HS-5 (cell line): ENCODE results near the gene DLX3.

Experiments
- DNase-seq: peaks from one replicate; pipeline ENCODE4 v3.0.0-alpha.2; 2012; ENCODE audit warnings: low read depth

Gene DLX3

GRCh38 chr17:50023520-50023919 lies 28.5 kb upstream of the DLX3 start:
- DNase-seq: no peak

GRCh38 chr17:50022463-50023130 lies 27.6 kb upstream of the DLX3 start:
- DNase-seq: no peak

DNA sequence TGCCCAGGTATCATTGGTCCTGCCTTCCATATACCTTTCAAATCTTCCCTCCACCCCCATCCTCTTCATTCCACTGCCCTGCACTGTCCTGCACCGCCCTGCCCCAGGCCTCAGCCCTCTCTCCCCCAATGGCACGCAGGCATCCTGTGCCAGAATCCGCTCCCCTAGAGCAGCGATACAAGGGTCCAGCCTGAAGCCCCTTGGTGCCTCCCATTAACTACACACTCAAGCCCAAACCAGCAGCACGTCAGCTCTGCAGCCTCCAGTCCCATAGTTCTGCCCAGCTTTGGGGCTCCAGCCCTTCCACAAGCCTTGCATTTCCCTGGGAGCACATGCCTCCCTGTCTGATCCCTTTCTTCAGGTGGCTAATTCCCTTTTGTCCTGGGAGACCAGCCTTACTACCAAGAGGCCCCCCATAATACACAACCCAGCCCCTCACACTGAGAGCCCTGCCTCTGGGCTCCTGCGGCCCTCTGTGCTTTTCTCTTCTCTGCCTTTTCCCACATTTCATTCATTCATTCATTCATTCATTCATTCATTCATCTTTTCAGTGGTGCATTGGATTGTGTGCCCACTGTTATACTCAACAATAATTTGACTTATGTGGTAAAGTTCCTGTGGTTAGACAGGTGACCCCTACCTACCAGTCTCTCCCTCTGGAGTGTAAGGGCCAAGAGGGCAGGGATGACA lies 26.8 kb upstream of the DLX3 start:
- DNase-seq: no peak

DNA sequence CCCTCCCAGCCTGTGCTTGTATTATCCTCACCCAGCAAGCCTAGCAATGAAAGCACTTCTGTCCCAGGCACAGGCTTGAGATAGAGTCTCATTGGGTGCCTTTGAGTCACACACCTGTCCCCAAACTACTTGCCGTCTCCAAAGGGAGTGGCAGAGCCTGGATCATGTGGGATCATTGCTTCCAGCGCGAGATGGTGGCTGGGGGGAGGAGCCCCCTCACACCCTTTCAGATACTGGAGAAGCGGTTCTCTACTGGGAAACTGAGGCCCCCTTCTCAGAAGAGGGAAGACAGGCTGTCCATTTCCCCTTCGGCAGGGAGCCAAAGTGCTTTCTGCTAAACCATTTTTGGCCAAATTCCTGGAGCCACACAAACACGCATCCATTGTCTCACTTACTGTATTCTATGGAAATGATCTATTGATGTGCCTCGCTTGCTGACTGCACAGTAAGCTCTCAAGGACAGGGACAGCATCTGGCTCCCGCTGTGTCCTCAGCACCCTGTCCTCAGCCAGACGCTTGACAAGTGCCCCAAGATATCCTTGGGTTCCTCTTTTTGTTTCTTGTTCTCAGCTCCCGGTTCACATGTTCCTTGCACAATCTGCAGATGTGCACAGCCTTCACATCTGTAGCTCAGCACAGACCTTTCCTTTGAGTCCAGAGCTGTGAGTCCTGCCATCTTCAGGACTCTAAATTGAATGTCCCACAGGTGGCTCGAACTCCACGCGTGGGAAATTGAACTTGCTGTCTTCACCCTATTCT lies 26.0 kb upstream of the DLX3 start:
- DNase-seq: no peak

GRCh38 chr17:50018909-50019308 lies 23.9 kb upstream of the DLX3 start:
- DNase-seq: no peak

DNA sequence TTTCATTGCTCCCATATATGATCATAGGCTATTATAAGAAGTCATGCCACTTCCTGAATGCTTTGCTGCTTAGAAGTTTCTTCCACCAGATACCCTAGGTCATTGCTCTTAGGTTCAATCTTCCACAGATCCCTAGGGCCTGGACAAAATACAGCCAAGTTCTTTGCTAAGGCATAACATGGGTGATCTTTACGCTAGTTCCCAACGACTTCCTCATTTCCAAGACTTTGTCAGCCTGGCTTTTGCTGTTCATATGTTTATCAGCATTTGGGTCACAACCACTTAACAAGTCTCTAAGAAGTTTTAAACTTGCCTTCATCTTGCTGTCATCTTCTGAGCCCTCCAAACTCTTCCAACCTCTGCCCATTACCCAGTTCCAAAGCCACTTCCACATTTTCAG lies 20.1 kb upstream of the DLX3 start:
- no peak for DNase-seq

DNA sequence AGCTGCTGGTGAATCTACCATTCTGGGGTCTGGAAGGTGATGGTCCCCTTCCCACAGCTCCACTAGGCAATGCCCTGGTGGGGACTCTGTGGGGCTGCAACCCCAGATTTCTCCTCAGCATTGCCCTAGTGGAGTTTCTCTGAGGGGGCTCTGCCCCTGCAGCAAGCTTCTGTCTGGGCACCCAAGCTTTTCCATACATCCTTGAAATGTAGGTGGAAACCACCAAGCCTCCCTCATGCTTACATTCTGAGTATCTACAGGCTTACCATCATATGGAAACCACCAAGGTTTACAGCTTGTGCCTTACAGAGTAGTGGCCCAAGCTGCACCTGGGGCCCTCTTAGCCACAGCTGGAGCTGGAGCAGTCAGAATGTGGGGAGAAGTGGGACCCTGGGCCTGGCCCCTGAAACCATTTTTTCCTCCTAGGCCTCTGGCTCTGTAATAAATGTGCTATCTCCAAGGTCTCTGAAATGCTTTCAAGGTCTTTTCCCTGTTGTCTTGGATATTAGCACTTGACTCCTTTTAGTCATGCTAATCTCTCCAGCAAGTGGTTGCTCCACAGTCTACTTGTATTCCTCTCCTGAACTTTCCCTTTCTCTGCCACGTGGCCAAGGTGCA lies 19.6 kb upstream of the DLX3 start:
- no peak for DNase-seq

GRCh38 chr17:50013079-50013478 lies 18.1 kb upstream of the DLX3 start:
- DNase-seq: no peak

- no peak for DNase-seq
These were observed 14.3 kb upstream of the DLX3 start for GRCh38 chr17:50009282-50009681.

GRCh38 chr17:50003911-50004310 lies 8.9 kb upstream of the DLX3 start:
- DNase-seq: no peak

DNA sequence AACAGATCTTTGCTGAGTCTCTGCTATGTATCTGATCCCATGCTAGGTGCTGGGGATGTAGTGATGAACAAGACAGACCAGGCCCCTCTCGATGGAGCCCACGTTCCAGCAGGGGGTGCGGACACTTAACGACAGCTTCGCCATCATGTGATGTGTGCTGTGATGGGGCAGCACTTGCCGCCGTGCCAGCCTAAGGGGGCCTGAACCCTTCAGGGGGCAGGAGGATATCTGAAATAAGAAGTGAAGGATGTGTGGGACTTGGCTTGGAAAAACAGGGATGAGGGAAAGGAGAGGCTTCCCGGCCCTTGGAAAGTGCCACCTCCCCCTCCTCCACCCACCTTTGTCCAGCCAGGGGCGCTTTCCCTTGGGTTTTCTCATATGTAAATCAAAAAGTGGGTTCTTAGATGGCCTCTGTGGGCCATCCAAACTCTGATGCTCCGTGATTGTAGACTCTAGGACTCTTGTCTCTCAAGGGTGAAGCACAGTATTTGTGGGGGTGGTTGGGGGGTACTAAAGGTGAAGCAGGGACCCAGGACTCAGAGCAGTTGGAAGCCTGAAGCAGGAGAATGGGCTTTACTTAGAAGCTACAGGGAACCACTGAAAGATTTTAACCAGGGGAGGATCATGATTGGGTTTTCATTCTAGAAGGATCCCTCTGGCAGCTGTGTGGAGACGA lies 4.0 kb upstream of the DLX3 start:
- no peak for DNase-seq

DNA sequence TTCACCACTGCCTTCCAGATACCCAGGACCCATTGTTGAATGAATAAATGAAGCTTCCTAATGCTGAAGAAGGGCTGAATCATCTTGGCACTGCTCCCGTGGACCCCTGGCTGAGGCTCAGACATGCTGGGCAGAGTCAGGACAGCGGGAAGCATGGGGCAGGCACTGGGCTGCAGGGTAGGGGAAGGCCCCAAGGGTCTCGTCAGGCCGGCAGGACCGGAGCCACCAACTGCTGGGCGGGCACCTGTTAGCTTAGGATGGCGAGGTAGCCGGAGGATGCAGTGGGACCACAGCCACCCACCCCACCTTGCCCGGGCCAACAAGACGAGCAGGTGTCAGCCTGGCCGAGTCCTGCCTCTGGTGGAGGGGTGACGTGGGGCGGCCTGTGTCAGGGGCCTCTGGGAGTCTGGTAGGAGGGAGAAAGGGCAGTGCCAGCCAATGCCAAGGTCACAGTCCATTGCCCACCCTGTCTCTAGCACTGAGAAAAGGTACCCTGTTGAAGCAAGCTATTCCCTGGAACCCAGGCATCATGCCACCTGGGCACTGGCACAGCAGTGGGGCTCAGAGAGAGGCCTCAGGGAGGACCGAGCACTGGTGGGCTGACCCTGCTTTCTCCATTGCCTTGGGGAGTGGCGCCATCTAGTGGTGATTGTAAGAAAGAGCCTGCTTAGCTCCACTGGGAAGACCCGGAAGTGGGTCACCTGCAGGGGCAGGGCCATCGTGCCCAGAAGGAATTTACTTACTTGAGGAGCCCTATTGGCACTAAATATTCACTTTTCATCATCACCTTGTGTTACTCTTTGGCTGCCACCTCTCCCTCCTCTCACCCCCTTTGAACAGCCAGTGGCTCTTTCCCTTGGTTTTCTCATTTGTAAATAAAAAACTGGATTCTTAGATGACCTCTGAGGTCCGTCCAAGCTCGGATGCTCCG lies 3.0 kb upstream of the DLX3 start:
- peak; percentile 55 for DNase-seq

GRCh38 chr17:49997301-49997650 lies 2.3 kb upstream of the DLX3 start:
- DNase-seq: no peak

DNA sequence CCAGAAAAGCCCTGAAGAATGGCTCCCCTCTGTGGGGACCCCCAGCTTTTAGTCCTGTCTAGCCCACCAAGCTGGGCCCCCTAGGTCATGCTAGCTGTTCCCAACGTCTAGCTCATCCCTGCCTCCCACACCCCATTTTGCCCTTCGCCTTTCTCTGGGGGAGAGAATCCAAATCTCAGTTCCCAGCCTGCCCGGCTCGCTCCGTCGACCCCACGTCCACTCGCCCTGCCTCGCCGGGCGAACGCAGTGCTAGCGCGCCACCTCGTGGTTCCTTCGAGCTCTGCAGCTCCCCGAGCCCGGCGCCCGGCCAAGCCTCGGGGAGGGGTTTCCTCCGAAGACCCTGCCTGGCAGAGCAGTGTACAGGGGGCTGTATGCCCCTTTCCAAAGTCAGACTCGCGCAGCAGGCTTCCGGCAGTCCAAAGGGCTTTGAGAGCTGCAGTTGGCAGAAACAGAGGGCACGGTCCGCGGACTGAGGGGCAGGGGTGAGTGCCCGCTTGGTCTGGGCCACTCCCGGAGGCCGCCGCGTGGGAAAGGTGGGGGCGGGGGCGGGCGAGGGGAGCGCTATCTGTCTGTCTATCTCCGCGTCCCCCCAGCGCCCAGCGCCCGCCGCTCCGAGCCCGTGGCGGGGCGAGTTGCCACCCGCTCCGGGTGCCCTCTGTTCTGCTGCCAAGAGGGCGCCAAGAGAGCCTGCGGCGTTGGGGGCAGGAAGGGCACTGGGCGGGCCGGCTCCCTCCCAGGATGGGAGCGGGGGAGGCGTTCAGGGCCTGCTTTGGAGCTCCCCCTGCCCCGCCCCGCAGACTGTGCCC lies 1.7 kb upstream of the DLX3 start:
- DNase-seq: no peak

GRCh38 chr17:49996121-49996494 lies 1.1 kb upstream of the DLX3 start:
- DNase-seq: no peak

DNA sequence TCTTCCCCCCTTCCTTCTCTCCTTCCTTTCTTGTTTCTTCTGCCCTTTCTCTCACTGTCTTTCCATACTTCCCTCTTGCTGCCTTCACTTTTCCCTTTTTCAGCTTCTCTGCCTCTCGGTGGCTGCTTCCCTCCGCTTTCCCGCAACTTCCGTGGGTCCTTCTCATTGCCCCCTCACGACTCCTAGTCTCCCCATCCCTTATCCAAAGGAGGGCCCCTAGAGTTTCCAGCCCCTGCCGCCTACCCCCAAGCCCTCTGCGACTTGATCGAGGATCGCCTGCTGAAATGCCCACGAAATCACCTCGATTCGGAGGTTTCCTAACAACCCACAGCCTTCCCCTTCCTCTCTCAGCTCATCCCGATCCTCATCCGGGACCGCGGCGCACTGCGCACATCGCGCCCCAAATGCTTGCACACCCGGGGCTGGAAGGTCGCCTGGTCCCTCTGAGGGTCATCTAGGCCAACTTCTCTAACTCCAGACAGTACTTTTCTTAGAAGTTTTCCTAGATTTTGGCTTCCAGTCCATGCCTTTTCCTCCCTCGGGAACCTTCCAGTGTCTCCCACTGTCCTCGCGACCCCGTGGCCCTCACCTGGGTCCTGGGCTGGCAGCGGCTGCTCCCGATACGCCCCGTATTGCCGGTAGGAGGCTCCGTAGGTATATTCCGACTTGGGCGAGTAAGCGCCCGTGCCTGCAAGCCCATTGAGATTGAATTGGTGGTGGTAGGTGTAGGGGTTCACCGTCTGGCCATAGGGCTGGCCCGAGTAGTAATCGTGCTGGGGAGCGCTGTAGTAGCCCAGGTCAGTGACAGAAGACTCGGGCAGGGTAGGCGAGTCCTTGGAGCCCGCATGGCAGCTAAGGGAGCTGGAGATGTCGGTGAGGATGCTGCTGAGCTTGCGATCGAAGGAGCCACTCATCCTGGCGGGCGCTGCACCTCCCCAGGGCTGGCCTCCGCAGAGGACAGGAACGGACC lies 654 bp downstream of the DLX3 start:
- no peak for DNase-seq

GRCh38 chr17:49993423-49994060 lies 1.5 kb downstream of the DLX3 start:
- DNase-seq: no peak

DNA sequence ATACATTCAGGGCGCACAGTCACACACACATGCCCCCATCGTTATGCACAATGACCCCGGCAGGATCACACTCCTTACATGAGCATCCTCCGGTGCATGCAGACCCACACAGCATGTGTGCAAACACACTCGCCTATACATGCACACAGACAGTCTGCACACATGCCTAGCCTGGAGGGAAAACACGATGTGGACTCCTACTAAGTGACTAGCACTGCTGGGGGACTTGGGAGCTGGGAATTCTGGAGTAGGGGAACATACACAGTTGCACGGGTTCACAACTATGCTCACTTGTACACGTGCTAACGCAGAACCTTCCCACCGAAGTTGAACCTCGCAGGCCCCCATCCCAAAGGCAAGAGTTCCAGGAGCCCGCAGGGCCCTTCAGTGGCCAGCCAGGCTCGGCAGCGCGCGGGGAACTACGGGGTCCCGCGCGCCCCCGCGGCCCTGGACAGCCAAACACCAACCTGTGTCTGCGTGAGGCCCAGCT lies 2.0 kb downstream of the DLX3 start:
- no peak for DNase-seq
